ENCODE results near the gene PPP3R2.

GRCh38 chr9:101543098-101543735 is 51.6 kb downstream of the PPP3R2 start:
- TF ChIP-seq CTCF (conservative IDR thresholded peaks at IDR 0.05; ENCODE audit: low read length) (no peak), EZH2phosphoT487 (IDR thresholded peaks at IDR 0.05; ENCODE audit: borderline replicate concordance, low read depth, low read length) (no peak)
